SU-DHL-6 (cell line): Measurements from ENCODE around the gene MRPL20.
"Not testable (repeated sequence)": the region's sequence is repeated elsewhere in the genome, so short reads cannot be mapped to it uniquely, and the experiment has no call there.

Experiments
- EZH2phosphoT487 ChIP-seq: fragments of 200-600 bp; sonication (generic), shearing (Covaris generic); conservative IDR thresholded peaks from 2 replicates; pipeline ENCODE4 v1.6.1; 2018; ENCODE audit warnings: mild to moderate bottlenecking, antibody characterized with exemption, low read length, moderate library complexity, mixed read lengths
- TF ChIP-seq, protein P1 (sequence below): fragments of 200-600 bp; sonication (generic); IDR thresholded peaks from one replicate; pipeline ENCODE4 v1.5.1; 2017; ENCODE audit warnings: antibody characterized with exemption, mild to moderate bottlenecking, low read length, moderate library complexity; ENCODE audit not compliant: insufficient read depth, poor library complexity, severe bottlenecking

DNA sequence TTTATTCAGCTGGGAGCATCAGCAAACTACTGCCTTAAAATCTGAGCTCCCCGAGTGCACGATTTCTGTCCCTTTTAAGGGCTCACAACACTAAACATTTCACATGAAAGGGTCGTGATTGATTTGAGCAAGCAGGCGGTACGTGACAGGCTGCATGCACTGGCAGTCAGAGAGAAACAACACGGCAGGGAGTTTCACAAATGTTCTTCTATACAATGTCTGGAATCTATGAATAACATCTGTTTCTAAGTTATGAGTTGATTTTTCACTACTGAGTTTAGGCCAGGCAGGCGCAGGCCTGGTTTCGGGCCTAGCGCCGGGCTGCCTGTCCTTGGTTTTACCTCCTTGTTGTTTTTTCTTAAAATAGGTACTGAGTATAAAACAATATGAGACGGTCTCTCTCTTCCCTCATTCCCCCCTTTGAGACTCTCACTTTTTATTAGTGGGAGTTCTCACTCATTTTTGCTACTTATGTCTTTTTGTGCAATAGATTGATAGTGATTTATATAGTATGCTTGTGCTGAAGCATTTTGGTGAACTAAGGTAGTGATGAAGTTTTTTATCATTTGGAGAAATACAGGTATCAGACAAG lies 5.3 kb upstream of the MRPL20 start:
- TF ChIP-seq, protein P1, sequence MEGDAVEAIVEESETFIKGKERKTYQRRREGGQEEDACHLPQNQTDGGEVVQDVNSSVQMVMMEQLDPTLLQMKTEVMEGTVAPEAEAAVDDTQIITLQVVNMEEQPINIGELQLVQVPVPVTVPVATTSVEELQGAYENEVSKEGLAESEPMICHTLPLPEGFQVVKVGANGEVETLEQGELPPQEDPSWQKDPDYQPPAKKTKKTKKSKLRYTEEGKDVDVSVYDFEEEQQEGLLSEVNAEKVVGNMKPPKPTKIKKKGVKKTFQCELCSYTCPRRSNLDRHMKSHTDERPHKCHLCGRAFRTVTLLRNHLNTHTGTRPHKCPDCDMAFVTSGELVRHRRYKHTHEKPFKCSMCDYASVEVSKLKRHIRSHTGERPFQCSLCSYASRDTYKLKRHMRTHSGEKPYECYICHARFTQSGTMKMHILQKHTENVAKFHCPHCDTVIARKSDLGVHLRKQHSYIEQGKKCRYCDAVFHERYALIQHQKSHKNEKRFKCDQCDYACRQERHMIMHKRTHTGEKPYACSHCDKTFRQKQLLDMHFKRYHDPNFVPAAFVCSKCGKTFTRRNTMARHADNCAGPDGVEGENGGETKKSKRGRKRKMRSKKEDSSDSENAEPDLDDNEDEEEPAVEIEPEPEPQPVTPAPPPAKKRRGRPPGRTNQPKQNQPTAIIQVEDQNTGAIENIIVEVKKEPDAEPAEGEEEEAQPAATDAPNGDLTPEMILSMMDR: not testable (repeated sequence)
- not testable (repeated sequence) for TF ChIP-seq EZH2phosphoT487
